HG02973 (cell line): Measurements from ENCODE around the gene CEACAM3.

Experiments
- ATAC-seq: cut with Tn5 transposase; IDR thresholded peaks from one replicate; pipeline ENCODE4 v1.9.1; 2021; ENCODE audit warnings: moderate library complexity; ENCODE audit not compliant: unreplicated experiment

The CEACAM3 gene

GRCh38 chr19:41843371-41843770, 47.0 kb downstream of the CEACAM3 start:
- ATAC-seq: no peak

- ATAC-seq: no peak
These were observed 48.2 kb downstream of the CEACAM3 start, which contains the start of gene LYPD4 for GRCh38 chr19:41844601-41845000. Gene LYPD4 (minus strand): TSS chr19:41844683. CDS start chr19:41839285, 5,398 bp downstream.

GRCh38 chr19:41845001-41845050, 48.4 kb downstream of the CEACAM3 start, which contains the start of gene DMRTC2:
Gene DMRTC2 (plus strand): TSS chr19:41845042. CDS start chr19:41847429, 2,387 bp downstream.
- ATAC-seq: no peak

GRCh38 chr19:41845051-41845590, 48.7 kb downstream of the CEACAM3 start:
- ATAC-seq: no peak

GRCh38 chr19:41847351-41848105, 51.1 kb downstream of the CEACAM3 start:
- ATAC-seq: no peak

- ATAC-seq: no peak
These were observed 52.3 kb downstream of the CEACAM3 start for GRCh38 chr19:41848666-41849065.

GRCh38 chr19:41849067-41849466, 52.7 kb downstream of the CEACAM3 start:
- no peak for ATAC-seq

GRCh38 chr19:41850381-41850780, 54.0 kb downstream of the CEACAM3 start:
- ATAC-seq: no peak

- no peak for ATAC-seq
These were observed 55.1 kb downstream of the CEACAM3 start for GRCh38 chr19:41851456-41851855.

GRCh38 chr19:41853344-41853743, 57.0 kb downstream of the CEACAM3 start:
- ATAC-seq: no peak

- no peak for ATAC-seq
These were observed 57.4 kb downstream of the CEACAM3 start for GRCh38 chr19:41853768-41854167.

- no peak for ATAC-seq
These were observed 62.8 kb downstream of the CEACAM3 start for GRCh38 chr19:41859213-41859617.

- peak; percentile 70 for ATAC-seq
These were observed 63.4 kb downstream of the CEACAM3 start, which contains the start of gene RPS19 for GRCh38 chr19:41859618-41860418. Gene RPS19 (plus strand): TSS chr19:41860255. CDS start chr19:41860775, 520 bp downstream.

GRCh38 chr19:41860419-41861115, 64.2 kb downstream of the CEACAM3 start:
- no peak for ATAC-seq
